ENCODE results near the gene PTH1R. TPM values are rescaled to one million over a fixed set of nuclear protein-coding genes. Genes with fewer than 3 reads are reported as not detected.

PTH1R gene
- total RNA-seq, 1 donor from 2014 or later = 16.3 TPM

- no peak for DNase-seq (ENCODE audit: low spot score)
Observed at GRCh38 chr3:46881596-46882376, 4.3 kb downstream of the PTH1R start.

- no peak for DNase-seq (ENCODE audit: low spot score)
Observed at GRCh38 chr3:46882377-46883053, 5.0 kb downstream of the PTH1R start.

GRCh38 chr3:46883054-46883829 is 5.7 kb downstream of the PTH1R start:
- no peak for DNase-seq (ENCODE audit: low spot score)

GRCh38 chr3:46883830-46884185 is 6.3 kb downstream of the PTH1R start:
- DNase-seq (ENCODE audit: low spot score) = no peak

- no peak for DNase-seq (ENCODE audit: low spot score)
Observed at GRCh38 chr3:46884427-46884826, 6.9 kb downstream of the PTH1R start.

- DNase-seq (ENCODE audit: low spot score) = no peak
Observed at GRCh38 chr3:46884929-46885328, 7.4 kb downstream of the PTH1R start.

GRCh38 chr3:46885612-46886011 is 8.1 kb downstream of the PTH1R start:
- DNase-seq (ENCODE audit: low spot score) = no peak

- no peak for DNase-seq (ENCODE audit: low spot score)
Observed at GRCh38 chr3:46887980-46888494, 10.5 kb downstream of the PTH1R start.

GRCh38 chr3:46888705-46889104 is 11.2 kb downstream of the PTH1R start:
- no peak for DNase-seq (ENCODE audit: low spot score)

- no peak for DNase-seq (ENCODE audit: low spot score)
Observed at GRCh38 chr3:46889381-46890110, 12.0 kb downstream of the PTH1R start.

- no peak for DNase-seq (ENCODE audit: low spot score)
Observed at GRCh38 chr3:46890132-46890531, 12.6 kb downstream of the PTH1R start.

GRCh38 chr3:46891132-46891531 is 13.6 kb downstream of the PTH1R start:
- no peak for DNase-seq (ENCODE audit: low spot score)

GRCh38 chr3:46892285-46893145 is 15.0 kb downstream of the PTH1R start:
- DNase-seq (ENCODE audit: low spot score) = no peak

GRCh38 chr3:46893146-46893748 is 15.7 kb downstream of the PTH1R start:
- DNase-seq (ENCODE audit: low spot score) = no peak

- DNase-seq (ENCODE audit: low spot score) = no peak
Observed at GRCh38 chr3:46893763-46894162, 16.2 kb downstream of the PTH1R start.

GRCh38 chr3:46894256-46894655 is 16.7 kb downstream of the PTH1R start:
- no peak for DNase-seq (ENCODE audit: low spot score)

- DNase-seq (ENCODE audit: low spot score) = no peak
Observed at GRCh38 chr3:46895204-46895660, 17.7 kb downstream of the PTH1R start.

GRCh38 chr3:46895761-46896160 is 18.2 kb downstream of the PTH1R start:
- no peak for DNase-seq (ENCODE audit: low spot score)

GRCh38 chr3:46896386-46896785 is 18.9 kb downstream of the PTH1R start:
- no peak for DNase-seq (ENCODE audit: low spot score)

GRCh38 chr3:46897031-46897430 is 19.5 kb downstream of the PTH1R start:
- DNase-seq (ENCODE audit: low spot score) = no peak

All from mesenteric fat pad (tissue), 1 donor.